ENCODE measurements around the gene TMEM270.

DNA sequence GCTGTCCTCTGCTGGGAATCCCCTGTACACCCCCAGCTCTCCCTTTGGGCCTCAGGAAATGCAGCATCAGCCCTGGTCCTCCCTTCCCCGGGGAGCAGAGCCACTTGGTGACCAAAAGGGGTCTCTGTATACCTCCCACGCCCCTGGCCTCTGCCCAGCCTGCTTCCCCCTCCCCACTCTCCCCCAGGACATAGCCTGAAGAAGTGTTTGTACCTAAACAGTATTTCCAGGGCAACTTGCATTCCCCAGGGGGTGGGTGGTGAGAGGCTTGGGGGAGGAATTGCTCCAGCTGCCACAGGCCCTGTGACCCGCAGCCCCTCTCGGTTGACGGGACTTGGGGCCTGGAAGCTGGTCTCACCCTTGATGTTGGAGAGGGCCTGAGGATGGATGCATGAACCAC is 39.3 kb downstream of the TMEM270 start:
- TF ChIP-seq, protein P1, sequence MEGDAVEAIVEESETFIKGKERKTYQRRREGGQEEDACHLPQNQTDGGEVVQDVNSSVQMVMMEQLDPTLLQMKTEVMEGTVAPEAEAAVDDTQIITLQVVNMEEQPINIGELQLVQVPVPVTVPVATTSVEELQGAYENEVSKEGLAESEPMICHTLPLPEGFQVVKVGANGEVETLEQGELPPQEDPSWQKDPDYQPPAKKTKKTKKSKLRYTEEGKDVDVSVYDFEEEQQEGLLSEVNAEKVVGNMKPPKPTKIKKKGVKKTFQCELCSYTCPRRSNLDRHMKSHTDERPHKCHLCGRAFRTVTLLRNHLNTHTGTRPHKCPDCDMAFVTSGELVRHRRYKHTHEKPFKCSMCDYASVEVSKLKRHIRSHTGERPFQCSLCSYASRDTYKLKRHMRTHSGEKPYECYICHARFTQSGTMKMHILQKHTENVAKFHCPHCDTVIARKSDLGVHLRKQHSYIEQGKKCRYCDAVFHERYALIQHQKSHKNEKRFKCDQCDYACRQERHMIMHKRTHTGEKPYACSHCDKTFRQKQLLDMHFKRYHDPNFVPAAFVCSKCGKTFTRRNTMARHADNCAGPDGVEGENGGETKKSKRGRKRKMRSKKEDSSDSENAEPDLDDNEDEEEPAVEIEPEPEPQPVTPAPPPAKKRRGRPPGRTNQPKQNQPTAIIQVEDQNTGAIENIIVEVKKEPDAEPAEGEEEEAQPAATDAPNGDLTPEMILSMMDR (IDR thresholded peaks at IDR 0.05; ENCODE audit: low read depth, low read length, poor library complexity, severe bottlenecking), result no peak
- no peak for TF ChIP-seq EZH2phosphoT487 (IDR thresholded peaks at IDR 0.05; ENCODE audit: borderline replicate concordance, low read length)

All from DOHH2 (cell line).